Bronchial epithelial cell (primary cell): ENCODE data around the gene CADM1. TPM values are rescaled to one million over a fixed set of nuclear protein-coding genes. Genes with fewer than 3 reads are reported as not detected.

Experiments
- DNase-seq: peaks from one replicate; pipeline ENCODE4 v3.0.0-alpha.2; 2010; ENCODE audit warnings: low read depth
- FAIRE-seq: peaks from 2 replicates; lab custom pipeline; 2011; peaks lifted over from hg19 to GRCh38; lab: Jason Lieb, UNC
- H3K27me3 ChIP-seq: 2 replicates; pipeline ENCODE4 v1.5.1; 2011; ENCODE audit warnings: low read length; ENCODE audit not compliant: control insufficient read depth, insufficient read depth
- H3K36me3 ChIP-seq: 2 replicates; pipeline ENCODE4 v1.5.1; 2011; ENCODE audit warnings: low read length; ENCODE audit not compliant: control insufficient read depth, insufficient read depth
- H3K4me3 ChIP-seq: 2 replicates; pipeline ENCODE4 v1.5.1; 2011; ENCODE audit warnings: mild to moderate bottlenecking, low read depth, low read length, control low read depth
- total RNA-seq: library from RNA; depleted of rRNA; stranded (reverse); fragments of >200 nt; gene quantifications from 2 replicates; pipeline ENCODE4 v1.2.1, GENCODE V29; 2014
- TF ChIP-seq, protein P1 (sequence below): IDR thresholded peaks from 2 replicates; pipeline ENCODE4 v1.5.1; 2011; ENCODE audit warnings: mild to moderate bottlenecking, moderate library complexity, low read length, control low read depth, inconsistent platforms; ENCODE audit not compliant: insufficient read depth, severe bottlenecking

The CADM1 gene
- total RNA-seq, 1 donor from 2014 or later: 1.6 TPM

DNA sequence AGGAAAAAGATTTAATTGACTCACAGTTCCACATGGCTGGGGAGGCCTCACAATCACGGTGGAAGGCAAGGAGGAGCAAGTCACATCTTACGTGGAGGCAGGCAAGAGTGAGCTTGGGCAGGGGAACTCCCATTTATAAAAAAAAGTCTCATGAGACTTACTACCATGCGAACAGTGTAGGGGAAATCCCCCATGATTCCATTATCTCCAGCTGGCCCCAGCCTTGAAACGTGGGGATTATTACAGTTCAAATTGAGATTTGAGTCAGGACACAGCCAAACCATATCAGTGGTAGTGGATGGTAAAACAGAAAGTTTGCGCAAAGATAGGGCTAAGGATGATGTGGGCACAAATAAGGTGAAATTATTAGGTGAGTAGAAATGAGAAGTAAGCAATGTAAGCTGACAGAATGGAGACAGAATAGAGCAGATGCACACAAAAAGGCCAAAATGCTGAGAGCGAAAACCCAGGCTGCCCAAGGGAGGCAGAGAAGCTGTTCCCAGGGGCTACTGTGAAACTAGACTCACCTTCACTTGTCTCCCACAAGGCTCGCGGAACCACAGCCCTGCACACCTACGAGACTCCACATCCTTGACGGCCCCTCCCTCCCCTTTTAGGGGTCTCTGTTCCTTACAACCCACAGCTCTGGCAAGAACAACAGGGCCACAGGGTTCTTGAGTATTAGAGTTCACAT lies 377.6 kb downstream of the CADM1 start:
- TF ChIP-seq, protein P1, sequence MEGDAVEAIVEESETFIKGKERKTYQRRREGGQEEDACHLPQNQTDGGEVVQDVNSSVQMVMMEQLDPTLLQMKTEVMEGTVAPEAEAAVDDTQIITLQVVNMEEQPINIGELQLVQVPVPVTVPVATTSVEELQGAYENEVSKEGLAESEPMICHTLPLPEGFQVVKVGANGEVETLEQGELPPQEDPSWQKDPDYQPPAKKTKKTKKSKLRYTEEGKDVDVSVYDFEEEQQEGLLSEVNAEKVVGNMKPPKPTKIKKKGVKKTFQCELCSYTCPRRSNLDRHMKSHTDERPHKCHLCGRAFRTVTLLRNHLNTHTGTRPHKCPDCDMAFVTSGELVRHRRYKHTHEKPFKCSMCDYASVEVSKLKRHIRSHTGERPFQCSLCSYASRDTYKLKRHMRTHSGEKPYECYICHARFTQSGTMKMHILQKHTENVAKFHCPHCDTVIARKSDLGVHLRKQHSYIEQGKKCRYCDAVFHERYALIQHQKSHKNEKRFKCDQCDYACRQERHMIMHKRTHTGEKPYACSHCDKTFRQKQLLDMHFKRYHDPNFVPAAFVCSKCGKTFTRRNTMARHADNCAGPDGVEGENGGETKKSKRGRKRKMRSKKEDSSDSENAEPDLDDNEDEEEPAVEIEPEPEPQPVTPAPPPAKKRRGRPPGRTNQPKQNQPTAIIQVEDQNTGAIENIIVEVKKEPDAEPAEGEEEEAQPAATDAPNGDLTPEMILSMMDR: no peak
- H3K27me3 ChIP-seq: no peaks in the 10 kb centered on the region
- DNase-seq (no peak), FAIRE-seq (no peak)
- no peaks in the 10 kb centered on the region for H3K36me3 ChIP-seq
- H3K4me3 ChIP-seq: no peak overlapping the region

DNA sequence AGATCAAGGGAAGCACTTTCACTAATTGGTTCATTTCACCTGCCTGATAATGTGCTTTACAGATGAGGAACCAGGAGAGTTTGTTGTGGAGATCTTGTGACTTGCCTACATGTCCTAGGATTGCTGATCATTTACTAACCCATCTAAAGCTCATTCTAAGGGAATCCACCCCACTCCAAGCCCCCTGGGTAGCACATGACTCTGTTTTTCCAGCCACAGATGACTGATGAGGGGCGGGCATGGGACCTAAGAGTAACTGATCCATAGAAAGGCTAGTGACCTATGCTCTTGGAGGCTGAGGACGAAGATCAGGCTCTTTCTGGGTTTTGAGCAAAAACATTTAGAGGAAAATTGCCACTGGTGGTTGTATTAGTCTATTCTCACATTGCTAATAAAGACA lies 378.1 kb downstream of the CADM1 start:
- no peak overlapping the region for H3K4me3 ChIP-seq
- no peaks in the 10 kb centered on the region for H3K36me3 ChIP-seq
- DNase-seq: no peak
- H3K27me3 ChIP-seq: no peaks in the 10 kb centered on the region
- no peak for FAIRE-seq
- TF ChIP-seq, protein P1: no peak

DNA sequence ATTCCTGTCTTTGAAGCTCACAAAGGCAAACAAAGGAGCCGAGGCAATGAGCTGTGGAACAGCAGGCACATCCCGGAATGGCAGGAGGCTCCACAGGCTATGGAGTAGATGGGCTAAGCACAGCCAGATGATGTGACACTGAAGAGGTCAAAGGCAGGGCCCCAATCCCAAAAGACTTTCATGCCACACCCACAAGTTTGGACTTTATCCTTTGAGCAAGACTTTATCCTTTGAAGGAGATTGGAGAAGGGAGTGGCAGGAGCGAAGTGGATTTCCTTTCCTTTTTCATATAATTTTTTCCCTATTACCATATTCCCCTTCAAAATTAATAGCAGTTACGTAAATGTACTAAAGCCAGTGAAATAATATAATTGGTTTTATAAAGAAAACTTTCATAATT lies 379.4 kb downstream of the CADM1 start:
- no peak for FAIRE-seq
- TF ChIP-seq, protein P1: no peak
- H3K36me3 ChIP-seq: no peaks in the 10 kb centered on the region
- DNase-seq: no peak
- H3K27me3 ChIP-seq: no peaks in the 10 kb centered on the region
- H3K4me3 ChIP-seq: no peak overlapping the region

DNA sequence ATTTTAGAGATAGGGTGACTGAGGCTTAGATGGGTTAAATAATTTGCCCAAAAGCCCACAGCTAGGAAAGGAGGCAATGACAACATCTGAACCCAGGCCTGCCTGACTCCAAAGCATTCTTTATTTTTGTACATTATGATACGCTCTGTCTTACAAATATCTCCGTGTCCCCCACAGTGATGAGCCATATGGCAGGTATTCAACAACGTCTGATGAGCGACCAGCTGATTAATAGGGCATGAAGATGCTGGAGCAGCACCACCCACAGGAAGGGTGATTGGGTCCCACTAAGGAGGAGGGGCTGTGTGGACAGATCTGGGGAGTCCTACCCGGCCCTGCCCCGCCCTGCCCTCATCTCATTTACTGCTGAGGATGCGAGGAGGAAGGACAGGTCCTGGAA lies 380.6 kb downstream of the CADM1 start:
- DNase-seq (no peak), FAIRE-seq (no peak)
- no peaks in the 10 kb centered on the region for H3K36me3 ChIP-seq
- no peaks in the 10 kb centered on the region for H3K27me3 ChIP-seq
- TF ChIP-seq, protein P1: no peak
- no peak overlapping the region for H3K4me3 ChIP-seq

DNA sequence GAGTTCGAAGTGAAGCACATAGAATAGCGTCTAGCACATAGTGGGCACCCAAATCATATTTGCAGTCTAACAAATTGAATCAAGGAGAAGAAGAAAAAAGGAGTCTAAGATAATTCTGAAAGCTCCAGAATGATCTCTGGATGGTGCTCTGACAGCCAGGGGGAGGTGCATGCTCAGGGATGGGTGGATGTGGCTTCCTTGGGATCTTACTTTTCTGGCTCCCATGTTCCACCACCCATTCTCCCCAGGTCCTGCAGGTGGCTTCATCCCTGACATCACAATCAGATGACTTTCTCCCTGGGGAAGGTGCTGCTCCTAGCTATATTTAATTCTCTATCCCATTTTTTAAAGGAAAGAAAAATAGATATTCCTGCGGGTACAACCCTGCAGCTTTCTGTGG lies 381.9 kb downstream of the CADM1 start:
- no peaks in the 10 kb centered on the region for H3K27me3 ChIP-seq
- TF ChIP-seq, protein P1: no peak
- DNase-seq (no peak), FAIRE-seq (no peak)
- no peaks in the 10 kb centered on the region for H3K36me3 ChIP-seq
- no peak overlapping the region for H3K4me3 ChIP-seq
